Limb (tissue), 2 donors: ENCODE results near the gene SPRYD7.
"Not testable (repeated sequence)": the region's sequence is repeated elsewhere in the genome, so short reads cannot be mapped to it uniquely, and the experiment has no call there.

Experiments
- DNase-seq, 2 donors: peaks; one replicate each; pipeline ENCODE4 v3.0.0-alpha.2; 2016; ENCODE audit errors: extremely low spot score in 2 of 2

The SPRYD7 gene

GRCh38 chr13:49936075-49936967, at the start of gene SPRYD7:
Gene SPRYD7, minus strand, starts transcription at chr13:49936340. Its CDS starts 105 bp downstream, at chr13:49936235.
- DNase-seq = peak; percentile 97 to 99

- no peak for DNase-seq
Observed at GRCh38 chr13:49985129-49985528, 49.0 kb upstream of the SPRYD7 start.

GRCh38 chr13:49980266-49980665, 44.1 kb upstream of the SPRYD7 start:
- DNase-seq = no peak

GRCh38 chr13:49977992-49978391, 41.9 kb upstream of the SPRYD7 start:
- no peak for DNase-seq

- peak; percentile 67 to 69 for DNase-seq
Observed at GRCh38 chr13:49976314-49977258, 40.4 kb upstream of the SPRYD7 start.

- DNase-seq = no peak
Observed at GRCh38 chr13:49975826-49976225, 39.7 kb upstream of the SPRYD7 start.

- DNase-seq = no peak
Observed at GRCh38 chr13:49972709-49973108, 36.6 kb upstream of the SPRYD7 start.

- DNase-seq = no peak
Observed at GRCh38 chr13:49967456-49967855, 31.3 kb upstream of the SPRYD7 start.

GRCh38 chr13:49958321-49958720, 22.2 kb upstream of the SPRYD7 start:
- DNase-seq = no peak

GRCh38 chr13:49956131-49956530, 20.0 kb upstream of the SPRYD7 start:
- DNase-seq = no peak

GRCh38 chr13:49954674-49955455, 18.7 kb upstream of the SPRYD7 start:
- DNase-seq = no peak

- no peak for DNase-seq
Observed at GRCh38 chr13:49953560-49953959, 17.4 kb upstream of the SPRYD7 start.

GRCh38 chr13:49951754-49952535, 15.8 kb upstream of the SPRYD7 start:
- no peak for DNase-seq

- DNase-seq = not testable (repeated sequence)
Observed at GRCh38 chr13:49948777-49949270, 12.7 kb upstream of the SPRYD7 start.

- DNase-seq = no peak
Observed at GRCh38 chr13:49939321-49939720, 3.2 kb upstream of the SPRYD7 start.

GRCh38 chr13:49938921-49939320, 2.8 kb upstream of the SPRYD7 start:
- DNase-seq = no peak

GRCh38 chr13:49938314-49938713, 2.2 kb upstream of the SPRYD7 start:
- DNase-seq = no peak

- DNase-seq = no peak
Observed at GRCh38 chr13:49936968-49937273, 781 bp upstream of the SPRYD7 start.

GRCh38 chr13:49935171-49936074, 717 bp downstream of the SPRYD7 start:
- DNase-seq = peak in 1 of 2 donors; percentile 4
